Stomach (tissue), 9 donors: ENCODE measurements around the gene OPHN1. TPM values are rescaled to one million over a fixed set of nuclear protein-coding genes. Genes with fewer than 3 reads are reported as not detected.
A peak's percentile ranks its signal among the peaks of the same experiment; 100 is the strongest.

Source experiments
- DNase-seq, 2 donors: peaks; one replicate each; pipeline versions ENCODE4 v3.0.0 to v3.0.0-alpha.2; 2013 to 2019
- H3K27ac ChIP-seq, 5 donors: fragments of 200-600 bp in 4 of 5; sonication (generic) in 4 of 5; one replicate each; pipeline ENCODE4 v1.5.1; 2013 to 2019; ENCODE audit warnings: mild to moderate bottlenecking in 1 of 5, moderate library complexity in 1 of 5
- H3K27me3 ChIP-seq, 3 donors: fragments of 200-600 bp; sonication (generic); one replicate each; pipeline ENCODE4 v1.5.1; 2017 to 2019; ENCODE audit warnings: mixed run types in 1 of 3
- H3K36me3 ChIP-seq, 4 donors: fragments of 200-600 bp; sonication (generic); 1 replicate in 3 of 4; 2 replicates in 1 of 4; pipeline ENCODE4 v1.5.1; 2016 to 2019
- H3K4me1 ChIP-seq, 4 donors: fragments of 200-600 bp; sonication (generic); one replicate each; pipeline ENCODE4 v1.5.1; 2016 to 2019
- H3K4me3 ChIP-seq, 4 donors: fragments of 200-600 bp; sonication (generic) in 3 of 4; one replicate each; pipeline ENCODE4 v1.5.1; 2016 to 2019; ENCODE audit warnings: mild to moderate bottlenecking in 1 of 4
- H3K9me3 ChIP-seq, 4 donors: fragments of 200-600 bp; sonication (generic); one replicate each; pipeline ENCODE4 v1.5.1; 2016 to 2019
- CTCF ChIP-seq, 7 experiments: fragments of 450-650 bp in 4 of 7; fragments of 200-600 bp in 3 of 7; sonication (generic) in 3 of 7; IDR thresholded peaks; one replicate each; pipeline ENCODE4 v1.5.1; 2016 to 2019; ENCODE audit warnings: antibody characterized with exemption in 7 of 7, control low read depth in 2 of 7, mild to moderate bottlenecking in 1 of 7
- EP300 ChIP-seq: sonication (generic); formaldehyde crosslinking; IDR thresholded peaks from one replicate; pipeline ENCODE4 v1.6.1; 2017; ENCODE audit warnings: antibody characterized with exemption
- POLR2A ChIP-seq, 4 donors: fragments of 450-650 bp; IDR thresholded peaks; one replicate each; pipeline ENCODE4 v1.6.1; 2016; ENCODE audit warnings: antibody characterized with exemption in 4 of 4, control low read depth in 2 of 4, mild to moderate bottlenecking in 1 of 4, moderate library complexity in 1 of 4
- POLR2AphosphoS5 ChIP-seq, 3 donors: sonication (generic); formaldehyde crosslinking; IDR thresholded peaks; one replicate each; pipeline ENCODE4 v1.6.1; 2016; ENCODE audit warnings: antibody characterized with exemption in 3 of 3
- WGBS, 5 donors: extraction: QIAGEN DNeasy Blood & Tissue Kit in 3 of 5; methylation state at CpG; one replicate each; pipeline versions ENCODE4 v1.1.5 to v1.1.7; 2013 to 2018; 5-methylcytosine and 5-hydroxymethylcytosine counted together
- intact Hi-C: fragments of 100-400 bp; cut with DNase I; formaldehyde crosslinking; loops from one replicate; pipeline ENCODE4 v1.15.1; 2023; ENCODE audit warnings: low total_unique reads
- polyA plus RNA-seq, 3 donors: library from polyadenylated mRNA; stranded (reverse); fragments of 200-250 nt; gene quantifications; one replicate each; pipeline ENCODE4 v1.2.3, GENCODE V29; 2013
- total RNA-seq, 5 donors: library from RNA; depleted of rRNA; stranded (reverse); fragments of >200 nt; gene quantifications; one replicate each; pipeline versions ENCODE4 v1.1.0 to v1.2.3, GENCODE V29; 2014 to 2016
- donor health status: healthy with polysubstance abuse.
- donor health status: Bipolar disorder and iron deficiency.
- donor health status: healthy.

The OPHN1 gene
- total and polyA plus RNA-seq, 8 donors = 0.78 to 76.4 (median 5.0) TPM

- H3K4me3 ChIP-seq = no peak overlapping the region
- no peaks in the 10 kb centered on the region for H3K4me1 ChIP-seq
- peak in 1 of 2 donors; percentile 23 for DNase-seq
- peak overlapping the region in 4 of 5 donors; percentile 16 to 66 (median 51) for H3K27ac ChIP-seq
- TF ChIP-seq EP300 (no peak), POLR2AphosphoS5 (IDR thresholded peaks at IDR 0.05) (no peak), CTCF (IDR thresholded peaks at IDR 0.05) (no peak), POLR2A (IDR thresholded peaks at IDR 0.05) (no peak)
- intact Hi-C loops = no loop called here
- H3K9me3 ChIP-seq = no peaks in the 10 kb centered on the region
- H3K36me3 ChIP-seq = no peaks in the 10 kb centered on the region
- no peaks in the 10 kb centered on the region for H3K27me3 ChIP-seq
- WGBS, 5 donors = 34 to 72% (median 69%) methylated on average over 4 of the region's 4 CpGs
Measured at GRCh38 chrX:68455151-68455510, 21.8 kb upstream of the OPHN1 start.

GRCh38 chrX:68454476-68455150 lies 21.3 kb upstream of the OPHN1 start:
- no peaks in the 10 kb centered on the region for H3K27me3 ChIP-seq
- no peak for TF ChIP-seq POLR2A (IDR thresholded peaks at IDR 0.05)
- H3K27ac ChIP-seq = peak overlapping the region in 4 of 5 donors; percentile 16 to 66 (median 51)
- DNase-seq = no peak
- H3K36me3 ChIP-seq = no peaks in the 10 kb centered on the region
- intact Hi-C loops = no loop called here
- H3K4me3 ChIP-seq = no peak overlapping the region
- 21 to 58% (median 49%) methylated on average over 8 of the region's 8 CpGs for WGBS, 5 donors
- no peaks in the 10 kb centered on the region for H3K4me1 ChIP-seq
- no peaks in the 10 kb centered on the region for H3K9me3 ChIP-seq

GRCh38 chrX:68451720-68452119 lies 18.4 kb upstream of the OPHN1 start:
- TF ChIP-seq EP300 = no peak
- TF ChIP-seq POLR2A (IDR thresholded peaks at IDR 0.05) = no peak
- H3K27ac ChIP-seq = no peak overlapping the region
- intact Hi-C loops = no loop called here
- H3K27me3 ChIP-seq = no peaks in the 10 kb centered on the region
- H3K36me3 ChIP-seq = no peaks in the 10 kb centered on the region
- no peak overlapping the region for H3K4me3 ChIP-seq
- no peak for DNase-seq
- H3K4me1 ChIP-seq = no peaks in the 10 kb centered on the region
- WGBS, 5 donors = 21 to 51% (median 46%) methylated on average over 8 of the region's 8 CpGs
- H3K9me3 ChIP-seq = no peaks in the 10 kb centered on the region

GRCh38 chrX:68443155-68443868 lies 10.0 kb upstream of the OPHN1 start:
- Histone ChIP-seq H3K4me1 (peaks cover 0 to 16% (median 9%) of the 10 kb centered on the region in 4 donors), H3K36me3 (no peaks in the 10 kb centered on the region), H3K27ac (no peak overlapping the region), H3K9me3 (no peaks in the 10 kb centered on the region), H3K27me3 (no peaks in the 10 kb centered on the region), H3K4me3 (no peak overlapping the region)
- intact Hi-C loops = no loop called here
- no peak for TF ChIP-seq POLR2A (IDR thresholded peaks at IDR 0.05)
- 55 to 60% (median 56%) methylated on average over 6 of the region's 6 CpGs for WGBS, 5 donors
- peak in 1 of 2 donors; percentile 17 for DNase-seq

GRCh38 chrX:68440940-68441339 lies 7.6 kb upstream of the OPHN1 start:
- H3K27ac ChIP-seq = peak overlapping the region in 1 of 5 donors; percentile 33
- DNase-seq = peak; percentile 79 to 90
- H3K27me3 ChIP-seq = no peaks in the 10 kb centered on the region
- no peak overlapping the region for H3K4me3 ChIP-seq
- no peaks in the 10 kb centered on the region for H3K36me3 ChIP-seq
- WGBS, 5 donors = 8 to 24% (median 19%) methylated on average over 1 of the region's 1 CpG
- no peak for TF ChIP-seq POLR2AphosphoS5 (IDR thresholded peaks at IDR 0.05)
- intact Hi-C loops = no loop called here
- H3K4me1 ChIP-seq = peaks cover 0 to 16% (median 9%) of the 10 kb centered on the region in 4 donors
- H3K9me3 ChIP-seq = no peaks in the 10 kb centered on the region

- H3K4me1 ChIP-seq = peaks cover 0 to 16% (median 9%) of the 10 kb centered on the region in 4 donors
- TF ChIP-seq CTCF (IDR thresholded peaks at IDR 0.05) = no peak
- no peak for TF ChIP-seq POLR2AphosphoS5 (IDR thresholded peaks at IDR 0.05)
- TF ChIP-seq EP300 = no peak
- no peak for TF ChIP-seq POLR2A (IDR thresholded peaks at IDR 0.05)
- intact Hi-C loops = no loop called here
- H3K27ac ChIP-seq = no peak overlapping the region
- H3K36me3 ChIP-seq = no peaks in the 10 kb centered on the region
- no peaks in the 10 kb centered on the region for H3K27me3 ChIP-seq
- DNase-seq = no peak
- H3K4me3 ChIP-seq = no peak overlapping the region
- no peaks in the 10 kb centered on the region for H3K9me3 ChIP-seq
Measured at GRCh38 chrX:68440442-68440841, 7.1 kb upstream of the OPHN1 start.
